Hepatocyte (in vitro differentiated cells): Measurements from ENCODE around the gene SPATS2. TPM values are rescaled to one million over a fixed set of nuclear protein-coding genes. Genes with fewer than 3 reads are reported as not detected.
"Not testable (repeated sequence)": the region's sequence is repeated elsewhere in the genome, so short reads cannot be mapped to it uniquely, and the experiment has no call there.

Source experiments
- DNase-seq: peaks from one replicate; pipeline ENCODE4 v3.0.0-alpha.2; 2016; ENCODE audit warnings: low spot score
- H2AFZ ChIP-seq: fragments of 200-600 bp; sonication (generic); 2 replicates; pipeline ENCODE4 v1.6.0; 2016; ENCODE audit warnings: antibody characterized with exemption, mild to moderate bottlenecking
- H3K27ac ChIP-seq: fragments of 200-600 bp; sonication (generic); 2 replicates; pipeline ENCODE4 v1.5.1; 2016; ENCODE audit warnings: mild to moderate bottlenecking
- H3K27me3 ChIP-seq: fragments of 200-600 bp; sonication (generic); 2 replicates; pipeline ENCODE4 v1.6.1; 2016
- H3K36me3 ChIP-seq: fragments of 200-600 bp; sonication (generic); replicated peaks from 2 replicates; pipeline ENCODE4 v1.5.1; 2016; ENCODE audit warnings: low read depth; ENCODE audit not compliant: insufficient read depth
- H3K4me1 ChIP-seq: fragments of 200-600 bp; sonication (generic); 2 replicates; pipeline ENCODE4 v1.5.1; 2016; ENCODE audit warnings: mild to moderate bottlenecking, moderate library complexity; ENCODE audit not compliant: insufficient read depth
- H3K4me2 ChIP-seq: fragments of 200-600 bp; sonication (generic); 2 replicates; pipeline ENCODE4 v1.6.0; 2016
- H3K4me3 ChIP-seq: fragments of 200-600 bp; sonication (generic); 2 replicates; pipeline ENCODE4 v1.5.1; 2016; ENCODE audit warnings: mild to moderate bottlenecking
- H3K79me2 ChIP-seq: fragments of 200-600 bp; sonication (generic); 2 replicates; pipeline ENCODE4 v1.6.0; 2017; ENCODE audit warnings: mild to moderate bottlenecking
- H3K9me2 ChIP-seq: fragments of 200-600 bp; sonication (generic); replicated peaks from 2 replicates; pipeline ENCODE4 v1.6.0; 2017; ENCODE audit warnings: mild to moderate bottlenecking; ENCODE audit not compliant: insufficient read depth
- H3K9me3 ChIP-seq: fragments of 200-600 bp; sonication (generic); 2 replicates; pipeline ENCODE4 v1.5.1; 2016; ENCODE audit warnings: low read depth, mild to moderate bottlenecking
- H4K20me1 ChIP-seq: fragments of 200-600 bp; sonication (generic); 2 replicates; pipeline ENCODE4 v1.6.0; 2016; ENCODE audit warnings: mild to moderate bottlenecking; ENCODE audit not compliant: insufficient read depth, poor library complexity, severe bottlenecking
- CTCF ChIP-seq: fragments of 200-600 bp; sonication (generic); IDR thresholded peaks from 2 replicates; pipeline ENCODE4 v1.5.1; 2016; ENCODE audit warnings: antibody characterized with exemption, mild to moderate bottlenecking; ENCODE audit not compliant: poor library complexity
- EZH2 ChIP-seq: fragments of 200-600 bp; sonication (generic); IDR thresholded peaks from 2 replicates; pipeline ENCODE4 v1.6.1; 2016; ENCODE audit warnings: antibody characterized with exemption, mild to moderate bottlenecking, borderline replicate concordance
- EZH2phosphoT487 ChIP-seq: fragments of 200-600 bp; sonication (generic); IDR thresholded peaks from one replicate; pipeline ENCODE4 v1.6.1; 2018; ENCODE audit warnings: antibody characterized with exemption, mild to moderate bottlenecking, low read depth, moderate library complexity; ENCODE audit not compliant: unreplicated experiment, severe bottlenecking
- WGBS: methylation state at CpG from one replicate; pipeline ENCODE4 v1.1.6; 2016; ENCODE audit warnings: low lambda C conversion rate; ENCODE audit errors: missing lambda C conversion rate; 5-methylcytosine and 5-hydroxymethylcytosine counted together
- polyA plus RNA-seq: library from polyadenylated mRNA; unstranded; fragments of >200 nt; fragmentation: Nextera tagmentation; extraction: Ambion mirVana; gene quantifications from 2 replicates; pipeline ENCODE4 v1.2.1, GENCODE V29; 2016
- total RNA-seq: library from RNA; depleted of rRNA; stranded (reverse); fragments of >200 nt; gene quantifications from 2 replicates; pipeline ENCODE4 v1.2.3, GENCODE V29; 2014

The SPATS2 gene
- total and polyA plus RNA-seq, 2 experiments from 2014 or later: 24.9 to 39.8 TPM

GRCh38 chr12:49432616-49433015, 65.4 kb downstream of the SPATS2 start:
- DNase-seq: no peak
- TF ChIP-seq CTCF (no peak), EZH2phosphoT487 (no peak), EZH2 (no peak)
- Histone ChIP-seq H4K20me1 (no peaks in the 10 kb centered on the region), H3K4me3 (no peak overlapping the region), H3K9me3 (no peaks in the 10 kb centered on the region), H2AFZ (no peak overlapping the region), H3K9me2 (no peaks in the 10 kb centered on the region), H3K27ac (no peak overlapping the region), H3K36me3 (no peaks in the 10 kb centered on the region), H3K27me3 (no peaks in the 10 kb centered on the region), H3K4me1 (no peaks in the 10 kb centered on the region), H3K4me2 (no peak overlapping the region), H3K79me2 (peaks cover 58% of the 10 kb centered on the region)
- WGBS: 98% methylated on average over 2 of the region's 2 CpGs

GRCh38 chr12:49436799-49437198, 69.5 kb downstream of the SPATS2 start:
- H3K9me2 ChIP-seq, DNase-seq, H3K4me2 ChIP-seq, H3K4me1 ChIP-seq, H3K4me3 ChIP-seq, H3K9me3 ChIP-seq, H3K36me3 ChIP-seq, H3K27me3 ChIP-seq, H4K20me1 ChIP-seq, H2AFZ ChIP-seq, H3K27ac ChIP-seq: not testable (repeated sequence)
- peaks cover 63% of the 10 kb centered on the region for H3K79me2 ChIP-seq
- no CpG with 5 or more reads among the region's 31 CpGs for WGBS

- Histone ChIP-seq H4K20me1 (peaks cover 2% of the 10 kb centered on the region), H2AFZ (no peak overlapping the region), H3K4me2 (no peak overlapping the region), H3K36me3 (no peaks in the 10 kb centered on the region), H3K79me2 (peaks cover 60% of the 10 kb centered on the region), H3K4me1 (no peaks in the 10 kb centered on the region), H3K9me2 (no peaks in the 10 kb centered on the region), H3K27ac (no peak overlapping the region), H3K9me3 (no peaks in the 10 kb centered on the region), H3K27me3 (no peaks in the 10 kb centered on the region), H3K4me3 (no peak overlapping the region)
- WGBS: 79% methylated on average over 1 of the region's 1 CpG
- TF ChIP-seq EZH2phosphoT487 (no peak), CTCF (no peak), EZH2 (no peak)
- no peak for DNase-seq
Measured at GRCh38 chr12:49439042-49439441, 71.8 kb downstream of the SPATS2 start.

GRCh38 chr12:49440035-49440434, 72.8 kb downstream of the SPATS2 start:
- 95% methylated on average over 2 of the region's 2 CpGs for whole genome bisulfite sequencing
- no peak overlapping the region for H3K27ac ChIP-seq
- H4K20me1 ChIP-seq: peaks cover 2% of the 10 kb centered on the region
- no peaks in the 10 kb centered on the region for H3K9me3 ChIP-seq
- DNase-seq: no peak
- no peak overlapping the region for H3K4me2 ChIP-seq
- no peak for TF ChIP-seq EZH2
- TF ChIP-seq CTCF: no peak
- TF ChIP-seq EZH2phosphoT487: no peak
- no peaks in the 10 kb centered on the region for H3K27me3 ChIP-seq
- peaks cover 63% of the 10 kb centered on the region for H3K79me2 ChIP-seq
- no peaks in the 10 kb centered on the region for H3K36me3 ChIP-seq
- H3K4me1 ChIP-seq: no peaks in the 10 kb centered on the region
- no peaks in the 10 kb centered on the region for H3K9me2 ChIP-seq
- H3K4me3 ChIP-seq: no peak overlapping the region
- no peak overlapping the region for H2AFZ ChIP-seq
